ENCODE data around the gene OSBP2. TPM values are rescaled to one million over a fixed set of nuclear protein-coding genes. Genes with fewer than 3 reads are reported as not detected.

Gene OSBP2
- total and polyA plus RNA-seq, 12 donors = 0.84 to 20.1 (median 13.2) TPM

DNA sequence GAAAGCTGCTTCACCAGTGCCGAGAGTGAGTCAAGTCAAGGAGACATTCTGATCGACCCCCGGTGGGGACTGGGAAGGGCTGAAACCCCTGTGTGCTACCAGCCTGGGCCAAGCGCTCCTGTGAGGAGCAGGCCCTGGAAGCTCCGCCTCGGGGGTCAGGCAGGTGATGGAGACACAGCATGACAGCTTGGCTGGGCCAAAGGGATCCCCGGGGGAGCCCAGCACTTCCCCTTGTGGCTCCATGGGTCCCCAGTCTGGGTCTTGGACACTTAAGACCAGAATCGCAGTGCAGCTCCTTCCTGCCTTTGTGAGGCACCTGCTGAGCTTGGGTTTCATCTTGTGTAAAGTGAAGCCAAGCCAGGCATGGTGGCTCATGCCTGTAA is 184.7 kb downstream of the OSBP2 start:
- H3K4me3 ChIP-seq = no peak overlapping the region
- TF ChIP-seq, protein P1, sequence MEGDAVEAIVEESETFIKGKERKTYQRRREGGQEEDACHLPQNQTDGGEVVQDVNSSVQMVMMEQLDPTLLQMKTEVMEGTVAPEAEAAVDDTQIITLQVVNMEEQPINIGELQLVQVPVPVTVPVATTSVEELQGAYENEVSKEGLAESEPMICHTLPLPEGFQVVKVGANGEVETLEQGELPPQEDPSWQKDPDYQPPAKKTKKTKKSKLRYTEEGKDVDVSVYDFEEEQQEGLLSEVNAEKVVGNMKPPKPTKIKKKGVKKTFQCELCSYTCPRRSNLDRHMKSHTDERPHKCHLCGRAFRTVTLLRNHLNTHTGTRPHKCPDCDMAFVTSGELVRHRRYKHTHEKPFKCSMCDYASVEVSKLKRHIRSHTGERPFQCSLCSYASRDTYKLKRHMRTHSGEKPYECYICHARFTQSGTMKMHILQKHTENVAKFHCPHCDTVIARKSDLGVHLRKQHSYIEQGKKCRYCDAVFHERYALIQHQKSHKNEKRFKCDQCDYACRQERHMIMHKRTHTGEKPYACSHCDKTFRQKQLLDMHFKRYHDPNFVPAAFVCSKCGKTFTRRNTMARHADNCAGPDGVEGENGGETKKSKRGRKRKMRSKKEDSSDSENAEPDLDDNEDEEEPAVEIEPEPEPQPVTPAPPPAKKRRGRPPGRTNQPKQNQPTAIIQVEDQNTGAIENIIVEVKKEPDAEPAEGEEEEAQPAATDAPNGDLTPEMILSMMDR (IDR thresholded peaks at IDR 0.05) = no peak
- no peaks in the 10 kb centered on the region for H3K36me3 ChIP-seq
- peak overlapping the region in 6 of 10 donors; percentile 58 to 74 (median 66) for H3K27ac ChIP-seq
- WGBS, 2 donors = 58% methylated on average over 8 of the region's 8 CpGs
- no peak for ATAC-seq
- no peaks in the 10 kb centered on the region for H3K27me3 ChIP-seq
- intact Hi-C loops (cut with DNase I) = loop anchor here in 1 of 10 donors (10.0 kb wide), 1 partner anchor 65 kb away; no protein-coding TSS in a partner anchor
- DNase-seq = peak in 1 of 2 donors; percentile 4
- H3K4me1 ChIP-seq = peaks cover 4 to 74% (median 47%) of the 10 kb centered on the region in 9 donors
- no peaks in the 10 kb centered on the region for H3K9me3 ChIP-seq

DNA sequence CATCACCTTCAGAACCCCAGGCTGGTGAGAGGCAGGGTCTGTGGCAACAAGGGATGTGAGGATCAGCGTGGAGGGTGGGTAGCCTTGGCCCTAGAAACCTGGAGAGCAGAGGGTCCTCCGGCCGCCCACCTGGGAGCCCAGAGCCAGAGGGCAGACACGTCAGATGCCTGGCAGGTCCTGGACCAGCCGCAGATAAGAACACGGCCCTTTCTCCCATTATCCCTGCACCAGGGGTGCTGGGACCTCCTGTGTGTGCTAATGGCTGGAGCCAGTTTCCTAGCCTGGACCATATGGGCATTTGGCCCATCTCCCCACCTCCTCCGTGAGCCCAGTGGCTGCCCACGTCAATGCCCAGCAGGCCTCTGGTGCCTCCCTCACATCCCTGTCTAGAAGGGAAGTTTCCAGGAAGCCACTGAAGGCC is 185.5 kb downstream of the OSBP2 start:
- WGBS, 2 donors = 89 to 92% methylated on average over 8 of the region's 8 CpGs
- no peak for ATAC-seq
- TF ChIP-seq, protein P1 (IDR thresholded peaks at IDR 0.05) = no peak
- DNase-seq = peak in 1 of 2 donors; percentile 4
- no peaks in the 10 kb centered on the region for H3K36me3 ChIP-seq
- peak overlapping the region in 1 of 10 donors; percentile 58 for H3K27ac ChIP-seq
- H3K9me3 ChIP-seq = no peaks in the 10 kb centered on the region
- H3K4me1 ChIP-seq = peaks cover 4 to 74% (median 47%) of the 10 kb centered on the region in 9 donors
- intact Hi-C loops (cut with DNase I) = loop anchor here in 1 of 10 donors (10.0 kb wide), 1 partner anchor 115 kb away; no protein-coding TSS in a partner anchor
- no peaks in the 10 kb centered on the region for H3K27me3 ChIP-seq
- H3K4me3 ChIP-seq = no peak overlapping the region

GRCh38 chr22:30880847-30881246 is 186.2 kb downstream of the OSBP2 start:
- no peaks in the 10 kb centered on the region for H3K36me3 ChIP-seq
- no peaks in the 10 kb centered on the region for H3K27me3 ChIP-seq
- peak overlapping the region in 6 of 10 donors; percentile 33 to 76 (median 56) for H3K27ac ChIP-seq
- 88 to 90% methylated on average over 5 of the region's 5 CpGs for WGBS, 2 donors
- intact Hi-C loops (cut with DNase I) = loop anchor here in 1 of 10 donors (10.0 kb wide), 1 partner anchor 116 kb away; no protein-coding TSS in a partner anchor
- no peak for ATAC-seq
- H3K4me1 ChIP-seq = peaks cover 4 to 68% (median 47%) of the 10 kb centered on the region in 9 donors
- no peak overlapping the region for H3K4me3 ChIP-seq
- peak in 1 of 2 donors; percentile 1 for DNase-seq
- TF ChIP-seq, protein P1 (IDR thresholded peaks at IDR 0.05) = no peak
- no peaks in the 10 kb centered on the region for H3K9me3 ChIP-seq

GRCh38 chr22:30881361-30882183 is 186.9 kb downstream of the OSBP2 start:
- TF ChIP-seq, protein P1 (IDR thresholded peaks at IDR 0.05) = no peak
- 55 to 61% methylated on average over 14 of the region's 14 CpGs for WGBS, 2 donors
- Histone ChIP-seq H3K9me3 (no peaks in the 10 kb centered on the region), H3K4me1 (peaks cover 4 to 61% (median 41%) of the 10 kb centered on the region in 9 donors), H3K27ac (peak overlapping the region in 7 of 10 donors; percentile 33 to 76 (median 58)), H3K27me3 (no peaks in the 10 kb centered on the region), H3K36me3 (no peaks in the 10 kb centered on the region), H3K4me3 (peak overlapping the region in 2 of 10 donors; percentile 0 to 5)
- intact Hi-C loops (cut with DNase I) = loop anchor here in 1 of 10 donors (10.0 kb wide), 1 partner anchor 117 kb away; no protein-coding TSS in a partner anchor
- peak; percentile 52 to 53 for DNase-seq
- ATAC-seq = peak; percentile 27 to 88 (median 69)
